NT2/D1 (cell line): ENCODE results near the gene EDDM13.

Experiments
- DNase-seq: peaks from one replicate; pipeline ENCODE4 v3.0.0-alpha.2; 2011; ENCODE audit warnings: low read depth, low spot score
- H3K27me3 ChIP-seq: 2 replicates; pipeline ENCODE4 v1.6.0; 2011; ENCODE audit warnings: mild to moderate bottlenecking; ENCODE audit not compliant: insufficient read length, insufficient read depth
- H3K36me3 ChIP-seq: 2 replicates; pipeline ENCODE4 v1.6.1; 2011; ENCODE audit warnings: mild to moderate bottlenecking, low read length, mixed read lengths; ENCODE audit not compliant: insufficient read depth, insufficient read length
- H3K4me1 ChIP-seq: 2 replicates; pipeline ENCODE4 v1.5.1; 2011; ENCODE audit not compliant: insufficient read depth, insufficient read length
- H3K4me3 ChIP-seq: 2 replicates; pipeline ENCODE4 v1.5.1; 2011; ENCODE audit warnings: low read depth; ENCODE audit not compliant: insufficient read length
- H3K9ac ChIP-seq: 2 replicates; pipeline ENCODE4 v1.6.0; 2011; ENCODE audit warnings: low read depth; ENCODE audit not compliant: insufficient read length
- H3K9me3 ChIP-seq: 2 replicates; pipeline ENCODE4 v1.5.1; 2011; ENCODE audit warnings: mild to moderate bottlenecking, low read length; ENCODE audit not compliant: insufficient read depth
- SUZ12 ChIP-seq: IDR thresholded peaks from 2 replicates; pipeline ENCODE4 v1.6.1; 2011; ENCODE audit not compliant: insufficient read length, insufficient read depth; ENCODE audit errors: extremely low read depth
- YY1 ChIP-seq: IDR thresholded peaks from 2 replicates; pipeline ENCODE4 v1.6.1; 2011; ENCODE audit not compliant: insufficient read length, insufficient read depth
- ZNF274 ChIP-seq: IDR thresholded peaks from 2 replicates; pipeline ENCODE4 v1.6.1; 2011; ENCODE audit warnings: mild to moderate bottlenecking, low read depth, low read length

EDDM13 gene

GRCh38 chr19:56271151-56271550 is 1.4 kb upstream of the EDDM13 start:
- Histone ChIP-seq H3K4me3 (no peak overlapping the region), H3K9me3 (no peaks in the 10 kb centered on the region), H3K36me3 (no peaks in the 10 kb centered on the region), H3K27me3 (no peaks in the 10 kb centered on the region), H3K9ac (no peak overlapping the region), H3K4me1 (no peaks in the 10 kb centered on the region)
- TF ChIP-seq YY1 (no peak), ZNF274 (no peak), SUZ12 (no peak)
- DNase-seq = no peak

- TF ChIP-seq ZNF274 (no peak), YY1 (no peak), SUZ12 (no peak)
- Histone ChIP-seq H3K36me3 (no peaks in the 10 kb centered on the region), H3K9me3 (peaks cover 7% of the 10 kb centered on the region; the same call in 1 of the 2 replicates), H3K27me3 (no peaks in the 10 kb centered on the region), H3K4me3 (no peak overlapping the region), H3K9ac (no peak overlapping the region), H3K4me1 (no peaks in the 10 kb centered on the region)
- DNase-seq = no peak
Measured at GRCh38 chr19:56273563-56274117, 1.1 kb downstream of the EDDM13 start.

- Histone ChIP-seq H3K9ac (no peak overlapping the region), H3K4me3 (no peak overlapping the region), H3K36me3 (peaks cover 10% of the 10 kb centered on the region), H3K4me1 (no peaks in the 10 kb centered on the region), H3K27me3 (no peaks in the 10 kb centered on the region), H3K9me3 (no peaks in the 10 kb centered on the region)
- DNase-seq = no peak
- no peak for TF ChIP-seq YY1
- TF ChIP-seq SUZ12 = no peak
- TF ChIP-seq ZNF274 = no peak
Measured at GRCh38 chr19:56282809-56283208, 10.3 kb downstream of the EDDM13 start.

DNA sequence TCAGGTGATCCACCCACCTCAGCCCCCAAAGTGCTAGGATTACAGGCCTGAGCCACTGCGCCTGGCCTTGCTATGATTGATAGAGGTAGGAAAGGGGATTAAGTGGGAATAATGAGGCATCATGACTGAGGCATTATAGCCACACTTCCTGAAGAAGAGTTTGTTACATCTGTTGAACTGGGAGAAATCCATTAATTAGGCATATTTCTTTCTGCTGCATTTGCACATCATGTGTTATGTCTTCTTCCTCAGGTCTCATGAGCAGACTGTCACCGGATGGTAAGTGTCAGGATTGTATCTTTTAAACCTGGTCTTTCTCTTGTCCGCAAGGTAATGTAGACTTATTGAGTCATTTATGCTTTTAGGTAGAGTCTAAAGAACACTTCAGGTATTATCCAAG is 12.2 kb downstream of the EDDM13 start:
- no peak overlapping the region for H3K9ac ChIP-seq
- H3K36me3 ChIP-seq = peaks cover 14% of the 10 kb centered on the region
- no peaks in the 10 kb centered on the region for H3K9me3 ChIP-seq
- DNase-seq = no peak
- H3K27me3 ChIP-seq = no peaks in the 10 kb centered on the region
- H3K4me1 ChIP-seq = no peaks in the 10 kb centered on the region
- H3K4me3 ChIP-seq = no peak overlapping the region
- no peak for TF ChIP-seq SUZ12
- TF ChIP-seq YY1 = no peak
- TF ChIP-seq ZNF274 = no peak

GRCh38 chr19:56290104-56290503 is 17.6 kb downstream of the EDDM13 start:
- no peak for DNase-seq

GRCh38 chr19:56291867-56292266 is 19.3 kb downstream of the EDDM13 start:
- no peak for DNase-seq
- Histone ChIP-seq H3K36me3 (peaks cover 18% of the 10 kb centered on the region), H3K27me3 (no peaks in the 10 kb centered on the region), H3K9me3 (no peaks in the 10 kb centered on the region), H3K9ac (no peak overlapping the region), H3K4me3 (no peak overlapping the region), H3K4me1 (no peaks in the 10 kb centered on the region)
- TF ChIP-seq ZNF274 = no peak
- no peak for TF ChIP-seq YY1
- no peak for TF ChIP-seq SUZ12

More at GRCh38 chr19:56290104-56290503, 17.6 kb downstream of the EDDM13 start:
- Histone ChIP-seq H3K36me3 (peaks cover 18% of the 10 kb centered on the region), H3K4me3 (no peak overlapping the region), H3K9me3 (no peaks in the 10 kb centered on the region), H3K27me3 (no peaks in the 10 kb centered on the region), H3K4me1 (no peaks in the 10 kb centered on the region), H3K9ac (no peak overlapping the region)
- TF ChIP-seq ZNF274 (no peak), YY1 (no peak), SUZ12 (no peak)

DNA sequence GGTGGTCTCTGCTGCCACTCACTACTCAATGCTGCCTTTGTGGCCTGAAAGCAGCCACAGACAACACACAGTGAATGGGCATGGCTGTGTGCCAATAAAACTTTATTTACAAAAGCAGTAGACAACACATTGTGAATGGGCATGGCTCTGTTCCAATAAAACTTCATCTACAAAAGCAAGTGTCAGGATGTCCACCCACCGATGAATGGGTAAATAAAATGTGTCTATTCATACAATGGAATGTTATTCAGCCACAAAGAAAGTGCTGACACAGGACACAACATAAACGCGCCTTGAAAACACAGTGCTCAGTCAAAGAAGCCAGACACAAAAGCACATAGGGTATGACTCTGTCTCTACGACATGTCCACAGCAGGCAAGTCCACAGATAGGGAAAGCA is 22.0 kb downstream of the EDDM13 start:
- DNase-seq = no peak
- H3K4me1 ChIP-seq = no peaks in the 10 kb centered on the region
- peaks cover 17% of the 10 kb centered on the region for H3K36me3 ChIP-seq
- H3K4me3 ChIP-seq = no peak overlapping the region
- no peaks in the 10 kb centered on the region for H3K27me3 ChIP-seq
- TF ChIP-seq YY1 (no peak), ZNF274 (no peak), SUZ12 (no peak)
- H3K9ac ChIP-seq = no peak overlapping the region
- no peaks in the 10 kb centered on the region for H3K9me3 ChIP-seq
